Neuronal stem cell (in vitro differentiated cells): Measurements from ENCODE around the gene ROBO2.

Experiments used
- DNase-seq: peaks from one replicate; pipeline ENCODE4 v3.0.0-alpha.2; 2013; ENCODE audit warnings: low spot score
- H2AFZ ChIP-seq: one replicate; pipeline ENCODE4 v1.6.1; 2013; ENCODE audit warnings: mild to moderate bottlenecking, low read length, inconsistent platforms
- H2AK5ac ChIP-seq: 2 replicates; pipeline ENCODE4 v1.6.1; 2013; ENCODE audit warnings: low read depth, mild to moderate bottlenecking, inconsistent platforms, low read length, moderate library complexity, mixed read lengths
- H2BK120ac ChIP-seq: 2 replicates; pipeline ENCODE4 v1.6.1; 2013; ENCODE audit warnings: low read depth, mild to moderate bottlenecking, inconsistent platforms, low read length, moderate library complexity, mixed read lengths
- H2BK12ac ChIP-seq: one replicate; pipeline ENCODE4 v1.6.1; 2013; ENCODE audit warnings: low read length, inconsistent platforms
- H2BK15ac ChIP-seq: 2 replicates; pipeline ENCODE4 v1.6.1; 2013; ENCODE audit warnings: mild to moderate bottlenecking, low read length, inconsistent platforms, mixed read lengths
- H2BK5ac ChIP-seq: one replicate; pipeline ENCODE4 v1.6.1; 2013; ENCODE audit warnings: inconsistent platforms, mild to moderate bottlenecking, low read length, moderate library complexity
- H3K14ac ChIP-seq: one replicate; pipeline ENCODE4 v1.6.1; 2013; ENCODE audit warnings: low read length, inconsistent platforms
- H3K18ac ChIP-seq: 2 replicates; pipeline ENCODE4 v1.6.1; 2013; ENCODE audit warnings: low read length, inconsistent platforms
- H3K23ac ChIP-seq: 2 replicates; pipeline ENCODE4 v1.6.1; 2013; ENCODE audit warnings: low read depth, mild to moderate bottlenecking, mixed read lengths, low read length, inconsistent platforms; ENCODE audit not compliant: poor library complexity
- H3K27ac ChIP-seq: replicated peaks from 3 replicates; pipeline ENCODE4 v1.5.1; 2013; ENCODE audit warnings: low read length, inconsistent platforms
- H3K27me3 ChIP-seq, 3 experiments: 2 replicates each; pipeline ENCODE4 v1.6.1; 2013; ENCODE audit warnings: low read length in 3 of 3, mild to moderate bottlenecking in 2 of 3, inconsistent platforms in 1 of 3, low read depth in 1 of 3, mixed read lengths in 1 of 3, moderate library complexity in 1 of 3; ENCODE audit not compliant: control insufficient read depth in 3 of 3, insufficient read depth in 3 of 3
- H3K36me3 ChIP-seq, 2 donors: replicated peaks in 1 of 2; 2 replicates each; pipeline ENCODE4 v1.6.1; 2013; ENCODE audit warnings: low read length in 2 of 2; ENCODE audit not compliant: control insufficient read depth in 2 of 2, insufficient read depth in 2 of 2
- H3K4ac ChIP-seq: 2 replicates; pipeline ENCODE4 v1.6.1; 2013; ENCODE audit warnings: inconsistent platforms, mild to moderate bottlenecking, low read length, moderate library complexity
- H3K4me1 ChIP-seq, 2 donors: 1 replicate in 1 of 2; 2 replicates in 1 of 2; pipeline ENCODE4 v1.6.1; 2013; ENCODE audit warnings: low read length in 2 of 2, low read depth in 1 of 2; ENCODE audit not compliant: control insufficient read depth in 2 of 2, insufficient read depth in 1 of 2
- H3K4me2 ChIP-seq: one replicate; pipeline ENCODE4 v1.6.1; 2013; ENCODE audit warnings: mild to moderate bottlenecking, low read length, inconsistent platforms; ENCODE audit not compliant: insufficient read depth, poor library complexity, severe bottlenecking
- H3K4me3 ChIP-seq, 2 donors: 2 replicates each; pipeline ENCODE4 v1.5.1; 2013; ENCODE audit warnings: low read length in 2 of 2, mild to moderate bottlenecking in 2 of 2, inconsistent platforms in 1 of 2, moderate library complexity in 1 of 2
- H3K79me1 ChIP-seq: one replicate; pipeline ENCODE4 v1.6.1; 2013; ENCODE audit warnings: low read depth, mild to moderate bottlenecking, inconsistent platforms, low read length, moderate library complexity
- H3K9ac ChIP-seq: one replicate; pipeline ENCODE4 v1.6.1; 2013; ENCODE audit warnings: mild to moderate bottlenecking, low read depth, low read length, inconsistent platforms; ENCODE audit not compliant: poor library complexity
- H3K9me3 ChIP-seq, 2 donors: replicated peaks in 1 of 2; 2 replicates each; pipeline versions ENCODE3 to v1.6.1; 2013; ENCODE audit warnings: low read length in 2 of 2, mild to moderate bottlenecking in 2 of 2, inconsistent platforms in 1 of 2, low read depth in 1 of 2, mixed read lengths in 1 of 2, moderate library complexity in 1 of 2; ENCODE audit not compliant: control insufficient read depth in 2 of 2, insufficient read depth in 1 of 2
- H4K8ac ChIP-seq: one replicate; pipeline ENCODE4 v1.6.1; 2013; ENCODE audit warnings: low read depth, mild to moderate bottlenecking, inconsistent platforms, low read length, moderate library complexity
- H4K91ac ChIP-seq: one replicate; pipeline ENCODE4 v1.6.1; 2013; ENCODE audit warnings: low read length, low read depth, mild to moderate bottlenecking, inconsistent platforms; ENCODE audit not compliant: poor library complexity
- WGBS, 2 donors: extraction: QIAGEN DNeasy Blood & Tissue Kit; methylation state at CpG; one replicate each; pipeline ENCODE4 v1.1.7; 2013; ENCODE audit warnings: missing lambda C conversion rate in 2 of 2, mixed read lengths in 1 of 2; ENCODE audit not compliant: insufficient read length in 2 of 2, insufficient replicate concordance in 1 of 2; ENCODE audit errors: extremely low coverage in 2 of 2; 5-methylcytosine and 5-hydroxymethylcytosine counted together

The ROBO2 gene

GRCh38 chr3:77620009-77620408 lies 580.1 kb downstream of the ROBO2 start:
- H2BK15ac ChIP-seq, result no peak overlapping the region
- no peak overlapping the region for H2AFZ ChIP-seq
- no CpG with 5 or more reads among the region's 1 CpG for WGBS, 2 donors
- no peak overlapping the region for H3K4me3 ChIP-seq
- H3K14ac ChIP-seq, result no peak overlapping the region
- H4K8ac ChIP-seq, result no peak overlapping the region
- H3K4me1 ChIP-seq, result no peaks in the 10 kb centered on the region
- no peak for DNase-seq
- no peak overlapping the region for H2AK5ac ChIP-seq
- no peak overlapping the region for H3K4ac ChIP-seq
- H2BK12ac ChIP-seq, result no peak overlapping the region
- no peaks in the 10 kb centered on the region for H3K79me1 ChIP-seq
- H3K23ac ChIP-seq, result no peak overlapping the region
- no peak overlapping the region for H2BK5ac ChIP-seq
- no peak overlapping the region for H4K91ac ChIP-seq
- H2BK120ac ChIP-seq, result no peak overlapping the region
- H3K9me3 ChIP-seq, result no peaks in the 10 kb centered on the region
- no peak overlapping the region for H3K4me2 ChIP-seq
- H3K36me3 ChIP-seq, result no peaks in the 10 kb centered on the region
- no peak overlapping the region for H3K27ac ChIP-seq
- no peak overlapping the region for H3K9ac ChIP-seq
- no peak overlapping the region for H3K18ac ChIP-seq
- H3K27me3 ChIP-seq, result no peaks in the 10 kb centered on the region

- Histone ChIP-seq H3K14ac (no peak overlapping the region), H3K4me3 (no peak overlapping the region), H2BK12ac (no peak overlapping the region), H4K91ac (no peak overlapping the region), H2AK5ac (no peak overlapping the region), H3K9me3 (no peaks in the 10 kb centered on the region), H2AFZ (no peak overlapping the region), H2BK15ac (no peak overlapping the region), H4K8ac (no peak overlapping the region), H2BK120ac (no peak overlapping the region), H3K18ac (no peak overlapping the region), H2BK5ac (no peak overlapping the region), H3K27ac (no peak overlapping the region), H3K4ac (no peak overlapping the region), H3K27me3 (no peaks in the 10 kb centered on the region), H3K9ac (no peak overlapping the region), H3K4me2 (no peak overlapping the region), H3K79me1 (no peaks in the 10 kb centered on the region), H3K23ac (no peak overlapping the region), H3K4me1 (no peaks in the 10 kb centered on the region), H3K36me3 (no peaks in the 10 kb centered on the region)
- no CpG with 5 or more reads among the region's 2 CpGs for WGBS, 2 donors
- no peak for DNase-seq
Measured at GRCh38 chr3:77623500-77623899, 583.6 kb downstream of the ROBO2 start.

- H3K9me3 ChIP-seq, result no peaks in the 10 kb centered on the region
- no peaks in the 10 kb centered on the region for H3K36me3 ChIP-seq
- no peak overlapping the region for H3K4me3 ChIP-seq
- no peaks in the 10 kb centered on the region for H3K27me3 ChIP-seq
- H3K4me1 ChIP-seq, result no peaks in the 10 kb centered on the region
- H3K9ac ChIP-seq, result no peak overlapping the region
- no peak overlapping the region for H2BK15ac ChIP-seq
- no peak for DNase-seq
- H2BK5ac ChIP-seq, result no peak overlapping the region
- no peak overlapping the region for H3K14ac ChIP-seq
- H3K27ac ChIP-seq, result no peak overlapping the region
- peak overlapping the region; percentile 52 for H2AFZ ChIP-seq
- H3K4ac ChIP-seq, result no peak overlapping the region
- no peak overlapping the region for H3K23ac ChIP-seq
- no peak overlapping the region for H4K91ac ChIP-seq
- H2AK5ac ChIP-seq, result no peak overlapping the region
- WGBS, 2 donors, result no CpG with 5 or more reads among the region's 1 CpG
- no peak overlapping the region for H3K18ac ChIP-seq
- no peaks in the 10 kb centered on the region for H3K79me1 ChIP-seq
- H2BK12ac ChIP-seq, result no peak overlapping the region
- H3K4me2 ChIP-seq, result no peak overlapping the region
- no peak overlapping the region for H4K8ac ChIP-seq
- no peak overlapping the region for H2BK120ac ChIP-seq
Measured at GRCh38 chr3:77626157-77626556, 586.3 kb downstream of the ROBO2 start.

- Histone ChIP-seq H3K27ac (no peak overlapping the region), H2BK15ac (no peak overlapping the region), H4K91ac (no peak overlapping the region), H3K14ac (no peak overlapping the region), H3K23ac (no peak overlapping the region), H4K8ac (no peak overlapping the region), H3K4me2 (no peak overlapping the region), H2BK120ac (no peak overlapping the region), H3K9me3 (no peaks in the 10 kb centered on the region), H3K18ac (no peak overlapping the region), H2BK5ac (no peak overlapping the region), H3K9ac (no peak overlapping the region), H3K36me3 (peaks cover 0 to 2% of the 10 kb centered on the region in 2 donors), H3K4me3 (no peak overlapping the region), H3K4me1 (no peaks in the 10 kb centered on the region), H2AFZ (no peak overlapping the region), H3K27me3 (no peaks in the 10 kb centered on the region), H2BK12ac (no peak overlapping the region), H2AK5ac (no peak overlapping the region), H3K4ac (no peak overlapping the region), H3K79me1 (no peaks in the 10 kb centered on the region)
- no CpG with 5 or more reads among the region's 2 CpGs for WGBS, 2 donors
- no peak for DNase-seq
Measured at GRCh38 chr3:77648214-77648613, 608.3 kb downstream of the ROBO2 start.
